ENCODE results near the gene OR14A2. TPM values are rescaled to one million over a fixed set of nuclear protein-coding genes. Genes with fewer than 3 reads are reported as not detected.

The OR14A2 gene
- total RNA-seq, 2 donors from 2014 or later: not detected

GRCh38 chr1:247680171-247680570 lies 67.8 kb downstream of the OR14A2 start:
- Histone ChIP-seq H3K27me3 (replicated peaks; ENCODE audit: insufficient read depth) (no peaks in the 10 kb centered on the region), H3K4me3 (no peak overlapping the region), H3K4me1 (ENCODE audit: control insufficient read depth in 1 of 2, low read depth in 2 of 2) (no peaks in the 10 kb centered on the region), H3K9me3 (no peaks in the 10 kb centered on the region), H3K27ac (no peak overlapping the region), H3K36me3 (no peaks in the 10 kb centered on the region)
- TF ChIP-seq CTCF (IDR thresholded peaks at IDR 0.05): no peak
- DNase-seq (ENCODE audit: low spot score) (no peak), ATAC-seq (ENCODE audit: insufficient number of reproducible peaks, low FRiP score, low read depth) (no peak)

- no peak for ATAC-seq (ENCODE audit: insufficient number of reproducible peaks, low FRiP score, low read depth)
Measured at GRCh38 chr1:247679639-247680038, 68.3 kb downstream of the OR14A2 start, which contains the start of gene OR13G1. Gene OR13G1, minus strand, starts transcription at chr1:247679739. Its CDS starts 6,698 bp downstream, at chr1:247673041.

More at GRCh38 chr1:247679639-247680038, 68.3 kb downstream of the OR14A2 start, which contains the start of gene OR13G1:
- Histone ChIP-seq H3K27me3 (replicated peaks; ENCODE audit: insufficient read depth) (no peaks in the 10 kb centered on the region), H3K4me3 (no peak within 1 kb of the TSS), H3K36me3 (no peaks in the 10 kb centered on the region), H3K9me3 (no peaks in the 10 kb centered on the region), H3K27ac (no peak within 1 kb of the TSS), H3K4me1 (ENCODE audit: control insufficient read depth in 1 of 2, low read depth in 2 of 2) (no peaks in the 10 kb centered on the region)
- DNase-seq (ENCODE audit: low spot score): no peak
- no peak for TF ChIP-seq CTCF (IDR thresholded peaks at IDR 0.05)

Other genes starting within 250 kb of the OR14A2 start
- not detected for gene OR2C3, start 211.7 kb downstream of the OR14A2 start, total RNA-seq
- gene GCSAML, start 199.0 kb downstream of the OR14A2 start, total RNA-seq: 1 to 10 TPM in 1 of 2 donors, under 1 TPM in 1; 0.42 to 1.2 TPM
- gene OR2G2, start 159.8 kb downstream of the OR14A2 start, total RNA-seq: not detected
- gene OR2G3, start 142.6 kb downstream of the OR14A2 start, total RNA-seq: not detected
- gene OR13G1, start 68.4 kb downstream of the OR14A2 start, total RNA-seq: not detected
- gene OR6F1, start 31.5 kb downstream of the OR14A2 start, total RNA-seq: not detected
- gene OR14K1, start 9.5 kb downstream of the OR14A2 start, total RNA-seq: not detected
- gene OR1C1, start 12.4 kb upstream of the OR14A2 start, total RNA-seq: not detected
- not detected for gene OR14A16, start 76.0 kb upstream of the OR14A2 start, total RNA-seq
- not detected for gene OR11L1, start 93.8 kb upstream of the OR14A2 start, total RNA-seq
- gene TRIM58, start 109.0 kb upstream of the OR14A2 start, total RNA-seq: under 1 TPM; 0.14 to 0.99 TPM
- gene OR2W3, start 147.4 kb upstream of the OR14A2 start, total RNA-seq: not detected
- not detected for gene OR2T8, start 172.1 kb upstream of the OR14A2 start, total RNA-seq
- gene OR2AJ1, start 176.7 kb upstream of the OR14A2 start, total RNA-seq: not detected
- gene OR2L8, start 200.7 kb upstream of the OR14A2 start, total RNA-seq: not detected
- not detected for gene OR2AK2, start 217.1 kb upstream of the OR14A2 start, total RNA-seq